Fibroblast of skin of scalp (primary cell): ENCODE data around the gene ACLY.
A peak's percentile ranks its signal among the peaks of the same experiment; 100 is the strongest.
"Not testable (repeated sequence)": the region's sequence is repeated elsewhere in the genome, so short reads cannot be mapped to it uniquely, and the experiment has no call there.

Experiments
- DNase-seq: peaks from one replicate; pipeline ENCODE4 v3.0.0-alpha.2; 2013

ACLY gene

GRCh38 chr17:41910701-41911391 lies 7.9 kb downstream of the ACLY start:
- DNase-seq, result peak; percentile 96

GRCh38 chr17:41909088-41909487 lies 9.7 kb downstream of the ACLY start:
- no peak for DNase-seq

GRCh38 chr17:41907633-41908539 lies 10.9 kb downstream of the ACLY start:
- no peak for DNase-seq

- peak; percentile 81 for DNase-seq
Observed at GRCh38 chr17:41907185-41907556, 11.6 kb downstream of the ACLY start.

- DNase-seq, result no peak
Observed at GRCh38 chr17:41906465-41907184, 12.1 kb downstream of the ACLY start.

- DNase-seq, result no peak
Observed at GRCh38 chr17:41905172-41905571, 13.6 kb downstream of the ACLY start.

- DNase-seq, result no peak
Observed at GRCh38 chr17:41904242-41904841, 14.4 kb downstream of the ACLY start.

GRCh38 chr17:41901646-41902045 lies 17.1 kb downstream of the ACLY start:
- no peak for DNase-seq

- no peak for DNase-seq
Observed at GRCh38 chr17:41896726-41897125, 22.0 kb downstream of the ACLY start.

- DNase-seq, result no peak
Observed at GRCh38 chr17:41895617-41896016, 23.1 kb downstream of the ACLY start.

- DNase-seq, result peak; percentile 93
Observed at GRCh38 chr17:41894791-41895331, 23.9 kb downstream of the ACLY start.

- DNase-seq, result no peak
Observed at GRCh38 chr17:41893384-41893783, 25.4 kb downstream of the ACLY start.

GRCh38 chr17:41892021-41892376 lies 26.8 kb downstream of the ACLY start:
- no peak for DNase-seq

- no peak for DNase-seq
Observed at GRCh38 chr17:41891135-41892020, 27.4 kb downstream of the ACLY start.

- no peak for DNase-seq
Observed at GRCh38 chr17:41888332-41888965, 30.3 kb downstream of the ACLY start.

GRCh38 chr17:41885733-41886132 lies 33.0 kb downstream of the ACLY start:
- no peak for DNase-seq

GRCh38 chr17:41882756-41883155 lies 36.0 kb downstream of the ACLY start:
- DNase-seq, result no peak

- no peak for DNase-seq
Observed at GRCh38 chr17:41880130-41880529, 38.6 kb downstream of the ACLY start.

GRCh38 chr17:41874293-41874670 lies 44.5 kb downstream of the ACLY start:
- DNase-seq, result not testable (repeated sequence)

- no peak for DNase-seq
Observed at GRCh38 chr17:41873559-41874292, 45.0 kb downstream of the ACLY start.
